ENCODE results near the gene TERC. TPM values are rescaled to one million over a fixed set of nuclear protein-coding genes. Genes with fewer than 3 reads are reported as not detected.

TERC gene
- 100 to 1,000 TPM; 722 to 737 TPM for total RNA-seq

DNA sequence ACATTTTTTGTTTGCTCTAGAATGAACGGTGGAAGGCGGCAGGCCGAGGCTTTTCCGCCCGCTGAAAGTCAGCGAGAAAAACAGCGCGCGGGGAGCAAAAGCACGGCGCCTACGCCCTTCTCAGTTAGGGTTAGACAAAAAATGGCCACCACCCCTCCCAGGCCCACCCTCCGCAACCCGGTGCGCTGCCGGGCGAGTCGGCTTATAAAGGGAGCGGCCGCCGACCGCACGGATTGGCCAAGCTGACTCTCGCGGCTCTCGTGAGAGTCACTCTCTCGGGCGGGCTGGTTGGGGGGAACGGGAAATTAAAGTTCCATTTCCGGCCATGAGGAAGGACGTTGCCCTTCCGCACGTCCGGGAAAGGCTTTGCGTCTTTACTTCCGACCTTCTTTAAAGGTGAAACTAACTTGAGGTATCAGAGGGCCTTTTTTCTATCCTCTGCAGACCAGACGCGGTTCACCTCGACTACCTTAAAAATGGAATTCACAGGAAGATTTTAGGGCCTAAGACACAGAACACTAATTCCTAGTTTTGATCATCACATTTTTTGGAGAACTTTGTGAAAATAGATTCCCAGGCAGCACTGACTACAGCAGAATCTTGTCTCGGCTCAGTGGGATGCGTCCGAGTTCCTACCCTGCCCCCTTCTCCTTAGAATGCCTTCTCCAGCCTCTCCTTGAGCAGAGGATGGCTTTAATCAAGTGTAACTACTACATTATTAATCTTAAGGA lies at the start of gene TERC:
Gene TERC, minus strand, starts transcription at position 179 of the 731 bp plus-strand sequence.

GRCh38 chr3:169812332-169813235 lies 47.7 kb upstream of the TERC start, which contains the start of the genes LRRC34 and LRRIQ4:
Gene LRRC34 (minus strand): TSS chr3:169812904. CDS start chr3:169812548, 356 bp downstream.
Gene LRRIQ4 (plus strand): TSS chr3:169812870. CDS start chr3:169821922, 9,052 bp downstream.

GRCh38 chr3:169772897-169773816 lies 8.3 kb upstream of the TERC start, which contains the start of gene MYNN:
Gene MYNN (plus strand): TSS chr3:169773396. CDS start chr3:169774296, 900 bp downstream.

GRCh38 chr3:169769287-169770181 lies 4.7 kb upstream of the TERC start, which contains the start of gene ACTRT3:
Gene ACTRT3 (minus strand): TSS chr3:169769561. CDS start chr3:169769520, 41 bp downstream.

Small RNA genes lying within 50 kb of the gene (small RNA-seq; reads per million reads assigned to genes)
- 0.04 to 0.12 reads per million in 2 donors for gene RNU6-637P

Other genes starting within 250 kb of the TERC start
- under 1 TPM in 1 of 2 donors, not detected in 1; under 0.01 TPM for gene MECOM, start 101.3 kb downstream of the TERC start, total RNA-seq
- 1 to 10 TPM; 3.7 to 3.8 TPM for gene ACTRT3, start 4.5 kb upstream of the TERC start, total RNA-seq
- gene MYNN, start 8.3 kb upstream of the TERC start, total RNA-seq: 10 to 100 TPM; 13.8 to 16.0 TPM
- under 1 TPM; under 0.01 TPM for gene LRRIQ4, start 47.8 kb upstream of the TERC start, total RNA-seq
- gene LRRC34, start 47.8 kb upstream of the TERC start, total RNA-seq: 1 to 10 TPM; 5.2 to 8.7 TPM
- not detected for gene LRRC31, start 104.9 kb upstream of the TERC start, total RNA-seq
- not detected for gene SAMD7, start 146.5 kb upstream of the TERC start, total RNA-seq
- gene SEC62, start 201.7 kb upstream of the TERC start, total RNA-seq: 10 to 100 TPM; 21.0 to 23.4 TPM